Keratinocyte (primary cell): Measurements from ENCODE around the gene CDKL5. TPM values are rescaled to one million over a fixed set of nuclear protein-coding genes. Genes with fewer than 3 reads are reported as not detected.

Source experiments
- DNase-seq: peaks from one replicate; pipeline ENCODE4 v3.0.0-alpha.2; 2011; ENCODE audit warnings: low read depth, missing footprints, low spot score
- FAIRE-seq: peaks from 2 replicates; lab custom pipeline; 2011; peaks lifted over from hg19 to GRCh38; lab: Jason Lieb, UNC
- H2AFZ ChIP-seq: 2 replicates; pipeline ENCODE4 v1.6.0; 2012; ENCODE audit warnings: low read length, control low read depth, inconsistent platforms; ENCODE audit not compliant: control insufficient read depth
- H3K27ac ChIP-seq: 2 replicates; pipeline ENCODE4 v1.5.1; 2011; ENCODE audit warnings: low read length; ENCODE audit not compliant: control insufficient read depth, insufficient read depth
- H3K27me3 ChIP-seq: 3 replicates; pipeline ENCODE4 v1.6.0; 2011; ENCODE audit warnings: low read length; ENCODE audit not compliant: control insufficient read depth, insufficient read depth; ENCODE audit errors: extremely low read depth
- H3K36me3 ChIP-seq, 2 experiments: 2 replicates in 1 of 2; 3 replicates in 1 of 2; pipeline ENCODE4 v1.5.1; 2011; ENCODE audit warnings: low read length in 2 of 2, mild to moderate bottlenecking in 1 of 2; ENCODE audit not compliant: control insufficient read depth in 2 of 2, insufficient read depth in 2 of 2; ENCODE audit errors: extremely low read depth in 1 of 2
- H3K4me1 ChIP-seq: 3 replicates; pipeline ENCODE4 v1.5.1; 2011; ENCODE audit warnings: low read length; ENCODE audit not compliant: control insufficient read depth, insufficient read depth; ENCODE audit errors: extremely low read depth
- H3K4me2 ChIP-seq: 3 replicates; pipeline ENCODE4 v1.6.0; 2011; ENCODE audit warnings: low read depth, low read length; ENCODE audit not compliant: control insufficient read depth, insufficient read depth; ENCODE audit errors: extremely low read depth
- H3K4me3 ChIP-seq, 3 experiments: fragments of 200-600 bp in 1 of 3; sonication (generic) in 1 of 3; 2 replicates in 2 of 3; 3 replicates in 1 of 3; pipeline ENCODE4 v1.5.1; 2011 to 2016; ENCODE audit warnings: low read length in 3 of 3, mild to moderate bottlenecking in 3 of 3, control low read depth in 2 of 3, inconsistent platforms in 1 of 3, low read depth in 1 of 3, mixed read lengths in 1 of 3, mixed run types in 1 of 3, moderate library complexity in 1 of 3; ENCODE audit not compliant: control insufficient read depth in 2 of 3, insufficient read depth in 2 of 3; ENCODE audit errors: extremely low read depth in 1 of 3
- H3K79me2 ChIP-seq: 2 replicates; pipeline ENCODE4 v1.6.0; 2012; ENCODE audit warnings: low read length; ENCODE audit not compliant: control insufficient read depth, insufficient read depth
- H3K9ac ChIP-seq: 3 replicates; pipeline ENCODE4 v1.6.0; 2011; ENCODE audit warnings: low read length; ENCODE audit not compliant: control insufficient read depth, insufficient read depth; ENCODE audit errors: extremely low read depth
- H3K9me1 ChIP-seq: 3 replicates; pipeline ENCODE4 v1.6.0; 2011; ENCODE audit warnings: low read length; ENCODE audit not compliant: control insufficient read depth, insufficient read depth; ENCODE audit errors: extremely low read depth
- H3K9me3 ChIP-seq: 2 replicates; pipeline ENCODE4 v1.5.1; 2012; ENCODE audit warnings: low read depth, low read length; ENCODE audit not compliant: control insufficient read depth
- H4K20me1 ChIP-seq: 3 replicates; pipeline ENCODE4 v1.6.0; 2011; ENCODE audit warnings: low read length; ENCODE audit not compliant: control insufficient read depth, insufficient read depth; ENCODE audit errors: extremely low read depth
- EZH2 ChIP-seq: IDR thresholded peaks from one replicate; pipeline ENCODE4 v1.6.1; 2012; ENCODE audit warnings: inconsistent platforms, mild to moderate bottlenecking, low read length, moderate library complexity
- dilution Hi-C: fragments of 300-500 bp; cut with MboI; formaldehyde crosslinking; loops from one replicate; pipeline ENCODE4 v1.7.0; 2020; ENCODE audit warnings: low sequenced_read_pairs; ENCODE audit not compliant: extremely low pct_ligation_motif_present
- polyA plus RNA-seq, 5 experiments: library from polyadenylated mRNA; depleted of rRNA in 3 of 5; stranded (reverse) in 3 of 5; stranded (forward) in 1 of 5; unstranded in 1 of 5; fragments of >200 nt; gene quantifications; 1 replicate in 1 of 5; 2 replicates in 3 of 5; 3 replicates in 1 of 5; pipeline versions ENCODE4 v1.2.1 to v1.2.3, GENCODE V29; 2011 to 2012; ENCODE audit warnings: missing spikeins in 2 of 5, low read depth in 1 of 5, low replicate concordance in 1 of 5
- TF ChIP-seq, protein P1 (sequence below), 3 experiments: IDR thresholded peaks in 1 of 3; conservative IDR thresholded peaks in 1 of 3; optimal IDR thresholded peaks in 1 of 3; 2 replicates in 2 of 3; 3 replicates in 1 of 3; pipeline versions ENCODE3 to v1.5.1; 2011; ENCODE audit warnings: low read length in 3 of 3, mild to moderate bottlenecking in 3 of 3, moderate library complexity in 2 of 3, control low read depth in 1 of 3, inconsistent platforms in 1 of 3; ENCODE audit not compliant: insufficient read depth in 2 of 3; ENCODE audit errors: extremely low read depth in 1 of 3

CDKL5 gene
- polyA plus RNA-seq, 1 donor (not counting 4 experiments of a cell fraction or from before 2014, with no cell fraction given): 3.4 TPM

DNA sequence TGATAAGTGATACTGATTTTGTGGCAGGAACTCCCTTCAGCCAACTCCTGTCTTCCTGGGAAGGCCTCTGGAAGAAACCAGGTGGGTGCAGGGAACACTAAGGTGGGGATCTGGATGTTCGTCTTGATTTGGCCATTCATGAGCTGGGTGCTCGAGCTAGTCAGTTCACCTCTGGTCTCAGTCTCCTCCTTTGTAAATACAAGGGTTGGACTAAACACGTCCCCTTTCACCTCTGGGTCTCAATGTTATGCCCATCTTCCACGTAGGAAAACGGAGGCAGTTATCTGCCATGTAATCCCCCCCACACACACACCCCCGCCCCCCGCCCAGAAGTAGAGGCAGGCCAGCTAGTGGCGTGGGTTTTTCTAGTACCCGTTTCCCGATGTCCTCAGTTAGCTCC, 250.6 kb downstream of the CDKL5 start:
- Histone ChIP-seq H3K9me3 (no peaks in the 10 kb centered on the region), H2AFZ (no peak overlapping the region), H4K20me1 (no peaks in the 10 kb centered on the region), H3K9ac (no peak overlapping the region), H3K27me3 (no peaks in the 10 kb centered on the region), H3K9me1 (no peaks in the 10 kb centered on the region), H3K79me2 (no peaks in the 10 kb centered on the region), H3K4me2 (no peak overlapping the region), H3K36me3 (no peaks in the 10 kb centered on the region), H3K27ac (no peak overlapping the region), H3K4me3 (no peak overlapping the region), H3K4me1 (no peaks in the 10 kb centered on the region)
- TF ChIP-seq, protein P1, sequence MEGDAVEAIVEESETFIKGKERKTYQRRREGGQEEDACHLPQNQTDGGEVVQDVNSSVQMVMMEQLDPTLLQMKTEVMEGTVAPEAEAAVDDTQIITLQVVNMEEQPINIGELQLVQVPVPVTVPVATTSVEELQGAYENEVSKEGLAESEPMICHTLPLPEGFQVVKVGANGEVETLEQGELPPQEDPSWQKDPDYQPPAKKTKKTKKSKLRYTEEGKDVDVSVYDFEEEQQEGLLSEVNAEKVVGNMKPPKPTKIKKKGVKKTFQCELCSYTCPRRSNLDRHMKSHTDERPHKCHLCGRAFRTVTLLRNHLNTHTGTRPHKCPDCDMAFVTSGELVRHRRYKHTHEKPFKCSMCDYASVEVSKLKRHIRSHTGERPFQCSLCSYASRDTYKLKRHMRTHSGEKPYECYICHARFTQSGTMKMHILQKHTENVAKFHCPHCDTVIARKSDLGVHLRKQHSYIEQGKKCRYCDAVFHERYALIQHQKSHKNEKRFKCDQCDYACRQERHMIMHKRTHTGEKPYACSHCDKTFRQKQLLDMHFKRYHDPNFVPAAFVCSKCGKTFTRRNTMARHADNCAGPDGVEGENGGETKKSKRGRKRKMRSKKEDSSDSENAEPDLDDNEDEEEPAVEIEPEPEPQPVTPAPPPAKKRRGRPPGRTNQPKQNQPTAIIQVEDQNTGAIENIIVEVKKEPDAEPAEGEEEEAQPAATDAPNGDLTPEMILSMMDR (optimal IDR thresholded peaks at IDR 0.05 in 1 of 3, IDR thresholded peaks at IDR 0.05 in 1 of 3, conservative IDR thresholded peaks at IDR 0.05 in 1 of 3; ENCODE audit: extremely low read depth in 1 of 3, insufficient read depth in 2 of 3, low read length in 3 of 3): no peak
- no peak for TF ChIP-seq EZH2
- FAIRE-seq (no peak), DNase-seq (no peak)
- dilution Hi-C loops: no loop called here

DNA sequence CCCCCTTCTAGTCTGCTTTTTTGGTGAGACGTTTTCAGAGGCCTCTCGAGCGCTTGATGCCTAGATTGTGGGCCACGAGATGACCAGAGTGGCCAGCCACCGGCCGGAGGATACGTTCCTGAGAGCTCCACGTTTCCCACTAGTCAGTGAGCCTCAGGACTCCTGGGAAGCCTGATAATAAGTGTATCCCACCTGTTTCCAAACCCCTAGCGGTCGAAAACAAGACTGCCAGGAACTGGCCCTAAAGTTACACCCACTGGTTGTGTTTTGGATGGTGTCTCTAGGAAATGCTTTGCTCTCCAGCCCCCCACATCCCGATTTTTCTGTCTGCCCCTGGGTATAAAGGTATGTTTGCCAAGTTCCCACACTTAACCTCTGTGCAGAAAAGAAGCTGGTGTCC, 251.1 kb downstream of the CDKL5 start:
- H4K20me1 ChIP-seq: no peaks in the 10 kb centered on the region
- no peaks in the 10 kb centered on the region for H3K36me3 ChIP-seq
- H3K4me3 ChIP-seq: no peak overlapping the region
- no peak overlapping the region for H3K9ac ChIP-seq
- no peak overlapping the region for H2AFZ ChIP-seq
- no peak overlapping the region for H3K27ac ChIP-seq
- H3K9me1 ChIP-seq: no peaks in the 10 kb centered on the region
- no peaks in the 10 kb centered on the region for H3K27me3 ChIP-seq
- FAIRE-seq: no peak
- H3K9me3 ChIP-seq: no peaks in the 10 kb centered on the region
- no peaks in the 10 kb centered on the region for H3K79me2 ChIP-seq
- H3K4me2 ChIP-seq: no peak overlapping the region
- TF ChIP-seq, protein P1 (optimal IDR thresholded peaks at IDR 0.05 in 1 of 3, IDR thresholded peaks at IDR 0.05 in 1 of 3, conservative IDR thresholded peaks at IDR 0.05 in 1 of 3; ENCODE audit: extremely low read depth in 1 of 3, insufficient read depth in 2 of 3, low read length in 3 of 3): peak in 1 of 3 experiments; percentile 7
- TF ChIP-seq EZH2: no peak
- no peaks in the 10 kb centered on the region for H3K4me1 ChIP-seq
- no peak for DNase-seq
- dilution Hi-C loops: no loop called here
